Heart left ventricle (tissue), 13 donors: Measurements from ENCODE around the gene RASGEF1C.

Source experiments
- CTCF ChIP-seq, 12 donors: fragments of 200-600 bp; sonication (generic) in 4 of 12; IDR thresholded peaks; one replicate each; pipeline versions ENCODE4 v1.5.0 to v1.8.0; 2018 to 2022; ENCODE audit warnings: antibody characterized with exemption in 12 of 12, mild to moderate bottlenecking in 5 of 12
- POLR2A ChIP-seq, 2 donors: fragments of 450-650 bp; IDR thresholded peaks; one replicate each; pipeline ENCODE4 v1.6.1; 2017; ENCODE audit warnings: antibody characterized with exemption in 2 of 2, mild to moderate bottlenecking in 2 of 2, moderate library complexity in 2 of 2
- donor health status: ischemic (EF 13 %, LVEDD 7.1; RV severe dilation, severe dysfunction).
- donor health status: DM: no; HTN: yes; CAD: no.
- donor health status: DM: no; HTN: no; CAD: no.
- donor health status: ischemic (EF 25% LVEDD 6.9; RV normal size, moderate dysfunction).
- donor health status: ischemic (EF 25% LVEDD 5.7; RV mildly dilated, moderate dysfunction).
- donor health status: ischemic (EF 35%, LVEDD 5.7; RV mildly dilated, moderate dysfunction).
- donor health status: nonischemic (EF 11% LVEDD 7.7; RV severe dilation, severe dysfunction).
- donor health status: DM: yes; HTN: yes; CAD: no.
- donor health status: PGD.
- donor health status: ischemic (EF 29% LVEDD 5.4; RV normal size, mild dysfunction).
- donor health status: nonischemic (EF 23%, LVEDD 6.1; RV moderate dilation, normal function).

- TF ChIP-seq CTCF (IDR thresholded peaks at IDR 0.05) (no peak), POLR2A (IDR thresholded peaks at IDR 0.05) (no peak)
Observed at GRCh38 chr5:180136630-180137381, 72.2 kb downstream of the RASGEF1C start.
